OCI-LY3 (cell line): ENCODE data around the gene VNN1.

Experiments used
- EZH2phosphoT487 ChIP-seq: fragments of 200-600 bp; shearing (Covaris generic); IDR thresholded peaks from 2 replicates; pipeline ENCODE4 v1.6.1; 2018; ENCODE audit warnings: antibody characterized with exemption, mixed run types, low read depth
- TF ChIP-seq, protein P1 (sequence below): fragments of 200-600, 300-600 bp; sonication (generic); IDR thresholded peaks from 2 replicates; pipeline ENCODE4 v1.5.1; 2014; ENCODE audit warnings: antibody characterized with exemption, low read length, low read depth

DNA sequence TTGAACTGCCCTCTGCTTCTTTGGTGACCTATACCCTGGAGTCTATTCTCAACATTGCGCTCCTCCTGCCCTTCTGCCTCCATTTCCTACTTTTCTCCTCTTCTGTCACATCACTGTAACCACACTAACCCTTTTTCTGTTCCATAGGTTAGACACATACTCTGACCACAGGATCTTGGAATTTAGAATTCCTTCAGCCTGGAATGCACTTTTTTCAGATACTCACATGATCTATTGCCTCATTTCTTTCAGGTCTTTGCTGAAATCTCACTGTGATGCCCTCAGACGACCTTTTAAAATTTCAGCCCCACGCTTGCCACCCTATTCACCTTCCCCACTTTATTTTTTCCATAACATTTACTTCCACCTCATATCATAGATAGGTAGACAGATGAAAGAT lies 5.1 kb downstream of the VNN1 start:
- TF ChIP-seq, protein P1, sequence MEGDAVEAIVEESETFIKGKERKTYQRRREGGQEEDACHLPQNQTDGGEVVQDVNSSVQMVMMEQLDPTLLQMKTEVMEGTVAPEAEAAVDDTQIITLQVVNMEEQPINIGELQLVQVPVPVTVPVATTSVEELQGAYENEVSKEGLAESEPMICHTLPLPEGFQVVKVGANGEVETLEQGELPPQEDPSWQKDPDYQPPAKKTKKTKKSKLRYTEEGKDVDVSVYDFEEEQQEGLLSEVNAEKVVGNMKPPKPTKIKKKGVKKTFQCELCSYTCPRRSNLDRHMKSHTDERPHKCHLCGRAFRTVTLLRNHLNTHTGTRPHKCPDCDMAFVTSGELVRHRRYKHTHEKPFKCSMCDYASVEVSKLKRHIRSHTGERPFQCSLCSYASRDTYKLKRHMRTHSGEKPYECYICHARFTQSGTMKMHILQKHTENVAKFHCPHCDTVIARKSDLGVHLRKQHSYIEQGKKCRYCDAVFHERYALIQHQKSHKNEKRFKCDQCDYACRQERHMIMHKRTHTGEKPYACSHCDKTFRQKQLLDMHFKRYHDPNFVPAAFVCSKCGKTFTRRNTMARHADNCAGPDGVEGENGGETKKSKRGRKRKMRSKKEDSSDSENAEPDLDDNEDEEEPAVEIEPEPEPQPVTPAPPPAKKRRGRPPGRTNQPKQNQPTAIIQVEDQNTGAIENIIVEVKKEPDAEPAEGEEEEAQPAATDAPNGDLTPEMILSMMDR: no peak
- TF ChIP-seq EZH2phosphoT487: no peak
